GM12865 (cell line): ENCODE data around the gene IL17A.

Experiments used
- DNase-seq: peaks from one replicate; pipeline ENCODE4 v3.0.0; 2010; ENCODE audit warnings: low read depth
- H3K4me3 ChIP-seq: 2 replicates; pipeline ENCODE4 v1.5.1; 2011; ENCODE audit warnings: mild to moderate bottlenecking, low read depth, low read length, control low read depth
- CTCF ChIP-seq: IDR thresholded peaks from 2 replicates; pipeline ENCODE4 v1.5.1; 2011; ENCODE audit warnings: low read length, control low read depth, low read depth, inconsistent platforms; ENCODE audit not compliant: insufficient read depth; ENCODE audit errors: missing control alignments

Gene IL17A

DNA sequence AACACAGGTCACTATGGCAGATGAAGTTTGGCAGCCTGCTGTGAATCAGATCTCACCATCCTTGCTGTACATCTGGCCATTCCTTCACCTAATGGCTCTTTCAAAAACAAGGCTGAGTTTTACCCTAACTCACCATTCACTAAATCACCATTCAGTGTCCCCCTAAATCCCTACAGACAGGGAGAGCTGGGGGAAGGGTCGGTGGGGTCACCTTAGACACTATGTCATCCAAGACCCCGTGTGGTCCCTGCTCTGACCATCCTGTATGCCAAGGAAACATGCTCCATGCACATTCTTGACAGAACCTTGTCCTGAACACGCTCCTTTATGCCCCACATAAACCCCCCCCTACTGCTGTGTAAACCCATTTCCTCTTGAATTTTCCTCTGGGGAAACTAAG, 31.8 kb upstream of the IL17A start:
- no peak overlapping the region for H3K4me3 ChIP-seq
- TF ChIP-seq CTCF: no peak
- DNase-seq: no peak

GRCh38 chr6:52155791-52156576, 30.2 kb upstream of the IL17A start:
- DNase-seq: peak; percentile 92
- no peak overlapping the region for H3K4me3 ChIP-seq
- TF ChIP-seq CTCF: no peak

- no peak for TF ChIP-seq CTCF
- no peak overlapping the region for H3K4me3 ChIP-seq
- peak; percentile 66 for DNase-seq
Observed at GRCh38 chr6:52157301-52157941, 28.8 kb upstream of the IL17A start.

DNA sequence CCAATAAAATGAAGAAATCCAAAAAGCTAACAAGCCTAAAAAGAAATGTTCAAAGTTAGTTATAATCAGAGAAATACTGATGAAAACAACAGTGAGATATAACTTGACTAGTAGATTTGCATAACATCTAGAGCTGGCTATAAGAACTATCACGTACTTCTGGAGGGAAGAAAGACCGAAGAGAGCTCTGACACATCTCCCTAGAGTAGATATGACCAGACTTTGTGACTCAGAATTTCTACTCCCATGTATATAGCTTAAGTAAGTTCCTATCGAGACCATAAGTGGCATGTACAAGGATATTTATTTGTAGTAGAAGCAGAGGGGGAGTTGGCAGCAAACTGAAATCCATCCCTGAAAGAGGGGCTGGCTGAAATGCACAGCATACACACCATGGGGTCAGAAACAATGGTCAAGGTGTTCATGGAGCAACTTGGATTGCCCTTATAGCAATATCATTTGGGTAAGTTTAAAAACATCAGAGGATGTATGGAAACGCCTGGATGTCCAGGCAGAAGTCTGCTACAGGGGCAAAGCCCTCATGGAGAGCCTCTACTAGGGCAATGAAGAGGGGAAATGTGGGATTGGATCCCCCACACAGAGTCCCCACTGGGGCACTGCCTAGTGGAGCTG, 25.6 kb upstream of the IL17A start:
- no peak for TF ChIP-seq CTCF
- no peak overlapping the region for H3K4me3 ChIP-seq
- no peak for DNase-seq

GRCh38 chr6:52161689-52162438, 24.3 kb upstream of the IL17A start:
- no peak overlapping the region for H3K4me3 ChIP-seq
- TF ChIP-seq CTCF: no peak
- peak; percentile 50 for DNase-seq

DNA sequence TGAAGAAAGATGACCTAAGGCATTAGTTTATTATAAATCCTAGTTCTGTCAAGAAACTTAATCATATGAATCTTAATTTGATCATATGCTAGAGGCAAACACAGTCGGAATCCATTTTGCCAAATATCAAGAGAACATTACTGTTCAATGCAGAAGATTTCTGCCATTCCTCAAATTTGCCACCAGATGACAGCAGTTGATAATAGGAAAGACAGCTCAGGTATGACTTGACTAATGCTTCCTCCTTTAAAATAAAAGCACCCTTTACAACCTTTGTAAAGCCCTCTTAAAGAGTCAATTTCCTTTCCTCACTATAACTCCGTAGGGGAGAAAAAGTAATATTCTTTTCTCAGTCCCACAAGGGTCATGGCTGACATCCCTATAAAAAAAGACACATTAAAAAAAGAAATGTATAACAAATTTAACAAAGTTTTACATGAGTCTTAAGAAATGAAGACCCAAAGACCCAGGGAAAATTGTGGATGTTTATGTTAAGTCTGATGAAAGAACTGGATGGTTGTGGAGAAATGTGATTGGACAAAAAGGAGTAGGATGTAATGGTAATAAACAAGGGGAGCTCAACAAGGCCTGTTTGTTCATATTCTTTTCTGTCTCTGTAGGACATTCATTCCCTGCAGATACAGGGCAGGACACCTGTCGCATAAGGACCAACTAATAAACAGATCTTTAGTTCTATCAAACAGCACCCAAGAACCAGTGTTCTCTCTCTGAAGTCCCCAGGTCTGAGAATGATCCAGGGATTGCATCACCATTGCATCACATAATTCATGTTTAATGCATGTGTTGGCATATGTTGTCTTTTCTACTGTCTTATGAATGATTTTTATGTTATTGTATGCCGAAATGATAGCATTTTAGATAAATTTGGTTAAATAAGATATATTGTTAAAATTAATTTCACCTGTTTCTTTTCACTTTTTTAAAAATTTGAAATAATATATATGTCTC, 23.0 kb upstream of the IL17A start:
- peak; percentile 89 for TF ChIP-seq CTCF
- peak; percentile 75 for DNase-seq
- H3K4me3 ChIP-seq: no peak overlapping the region
